ENCODE data around the gene ESRRA.

The ESRRA gene

DNA sequence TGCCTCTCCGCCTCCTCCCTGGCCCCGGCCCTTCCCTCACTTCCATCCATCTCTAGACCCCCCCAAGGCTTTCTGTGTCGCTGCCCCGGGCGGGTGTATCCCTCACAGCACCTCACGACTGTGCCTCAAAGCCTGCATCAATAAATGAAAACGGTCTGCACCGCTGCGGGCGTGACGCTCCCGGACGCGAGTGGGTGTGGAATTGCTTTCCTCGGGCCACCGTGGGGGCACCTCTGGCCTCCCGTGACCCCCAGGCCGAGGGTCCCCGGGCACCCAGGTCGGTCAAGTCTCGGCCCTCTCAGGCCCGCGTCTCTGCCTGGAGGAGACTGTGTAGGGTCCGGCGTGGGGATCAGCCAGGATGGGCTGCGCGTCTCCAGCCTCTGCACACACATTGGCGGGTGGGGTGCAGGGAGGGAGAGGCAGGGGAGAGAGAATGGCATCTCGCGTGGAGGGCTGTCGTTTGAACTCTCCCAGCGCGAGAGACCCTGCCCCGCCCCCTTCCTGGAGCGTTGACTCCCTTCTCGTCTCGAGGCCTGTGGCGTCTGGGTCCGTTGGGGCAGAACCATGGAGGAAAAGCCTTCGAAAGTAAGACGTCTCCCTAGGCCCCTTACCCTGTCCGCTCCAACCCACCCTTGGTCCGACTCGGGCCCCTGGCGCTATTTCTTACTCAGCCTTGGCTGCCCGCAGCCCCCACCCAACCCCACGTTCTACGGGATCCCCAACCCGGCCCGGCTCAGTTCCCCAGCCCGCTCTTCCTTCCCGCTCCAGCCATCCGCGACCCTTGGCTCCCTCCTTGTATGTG is 5.3 kb upstream of the ESRRA start, which contains the start of gene CATSPERZ:
Gene CATSPERZ, plus strand, starts transcription at position 512 of the 802 bp plus-strand sequence. Its CDS starts 53 bp downstream, at position 565.
- H3K27me3 ChIP-seq (ENCODE audit: insufficient read depth, low read depth), result peaks cover 14% of the 10 kb centered on the region
- TF ChIP-seq CTCF (conservative IDR thresholded peaks at IDR 0.05; ENCODE audit: low read depth, low read length), result no peak
- H4K20me1 ChIP-seq (ENCODE audit: insufficient read depth), result no peaks in the 10 kb centered on the region
- H3K36me3 ChIP-seq (ENCODE audit: insufficient read depth), result no peaks in the 10 kb centered on the region
- H3K4me1 ChIP-seq (ENCODE audit: low read depth, poor library complexity, severe bottlenecking), result peaks cover 24% of the 10 kb centered on the region
- H3K27ac ChIP-seq, result no peak within 1 kb of the TSS
- no peaks in the 10 kb centered on the region for H3K79me2 ChIP-seq (ENCODE audit: insufficient read depth, low read depth)
- peak within 1 kb of the TSS; percentile 3; the same call in 1 of the 2 replicates for H2AFZ ChIP-seq (ENCODE audit: low read depth)
- no peak within 1 kb of the TSS for H3K4me3 ChIP-seq (IDR thresholded peaks at IDR 0.05; ENCODE audit: insufficient read depth, low read depth, low read length)
- H3K9ac ChIP-seq, result no peak within 1 kb of the TSS
- H3K4me2 ChIP-seq, result peak within 1 kb of the TSS; percentile 42; the same call in 1 of the 2 replicates

DNA sequence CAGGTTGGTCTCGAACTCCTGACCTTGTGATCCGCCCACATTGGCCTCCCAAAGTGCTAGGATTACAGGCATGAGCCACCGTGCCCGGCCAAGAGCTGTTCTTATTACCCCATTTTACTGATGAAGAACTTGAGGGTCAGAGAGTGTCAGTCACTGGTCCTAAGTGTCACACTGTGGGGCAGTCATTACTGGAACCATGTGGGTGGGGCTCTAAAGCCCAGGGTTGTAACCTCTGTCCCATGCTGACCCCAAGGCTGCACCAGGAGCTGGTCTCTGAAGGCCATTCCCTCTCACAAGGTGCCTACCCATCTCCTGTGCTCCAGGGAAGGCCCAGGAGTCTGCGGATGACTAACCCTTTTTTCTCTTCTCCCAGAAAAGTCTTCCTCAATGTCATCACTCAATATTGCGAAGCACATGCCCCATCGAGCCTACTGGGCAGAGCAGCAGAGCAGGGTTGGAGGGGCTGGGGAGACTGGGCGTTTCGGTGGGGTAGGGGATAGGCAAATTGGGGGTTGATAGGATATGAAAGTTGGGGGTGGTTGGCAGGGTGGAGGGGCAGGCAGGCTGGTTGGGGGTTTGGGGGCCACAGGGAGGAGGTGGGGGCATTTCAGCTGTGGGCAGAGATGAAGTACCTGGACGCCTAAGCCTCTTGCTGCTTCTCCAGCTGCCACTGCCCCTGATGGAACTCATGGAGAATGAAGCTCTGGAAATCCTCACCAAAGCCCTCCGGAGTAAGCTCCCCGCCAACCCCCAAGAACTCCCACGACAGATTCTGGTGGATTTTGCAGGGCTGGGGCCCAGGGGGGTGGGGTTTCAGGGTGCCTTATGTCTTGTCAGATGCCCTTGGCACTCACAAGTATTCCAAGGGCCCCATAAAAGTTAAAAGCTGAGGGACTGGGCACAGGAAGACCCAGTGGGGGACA is 2.0 kb upstream of the ESRRA start:
- Histone ChIP-seq H3K4me2 (peak overlapping the region; percentile 77), H3K27ac (peak overlapping the region; percentile 100), H3K79me2 (ENCODE audit: insufficient read depth, low read depth) (peaks cover 21% of the 10 kb centered on the region), H3K36me3 (ENCODE audit: insufficient read depth) (no peaks in the 10 kb centered on the region), H3K9ac (peak overlapping the region; percentile 98; the same call in 1 of the 2 replicates), H2AFZ (ENCODE audit: low read depth) (no peak overlapping the region), H4K20me1 (ENCODE audit: insufficient read depth) (no peaks in the 10 kb centered on the region), H3K27me3 (ENCODE audit: insufficient read depth, low read depth) (peaks cover 14% of the 10 kb centered on the region), H3K4me1 (ENCODE audit: low read depth, poor library complexity, severe bottlenecking) (peaks cover 38% of the 10 kb centered on the region), H3K4me3 (IDR thresholded peaks at IDR 0.05; ENCODE audit: insufficient read depth, low read depth, low read length) (no peak overlapping the region)
- TF ChIP-seq CTCF (conservative IDR thresholded peaks at IDR 0.05; ENCODE audit: low read depth, low read length), result no peak

- Histone ChIP-seq H3K27ac (peak overlapping the region; percentile 100), H2AFZ (ENCODE audit: low read depth) (peak overlapping the region; percentile 77; the same call in 1 of the 2 replicates), H3K4me2 (peak overlapping the region; percentile 77), H3K79me2 (ENCODE audit: insufficient read depth, low read depth) (peaks cover 24% of the 10 kb centered on the region), H3K4me1 (ENCODE audit: low read depth, poor library complexity, severe bottlenecking) (peaks cover 41% of the 10 kb centered on the region), H3K36me3 (ENCODE audit: insufficient read depth) (no peaks in the 10 kb centered on the region), H4K20me1 (ENCODE audit: insufficient read depth) (no peaks in the 10 kb centered on the region), H3K4me3 (IDR thresholded peaks at IDR 0.05; ENCODE audit: insufficient read depth, low read depth, low read length) (no peak overlapping the region), H3K27me3 (ENCODE audit: insufficient read depth, low read depth) (peaks cover 14% of the 10 kb centered on the region), H3K9ac (peak overlapping the region; percentile 98; the same call in 1 of the 2 replicates)
- TF ChIP-seq CTCF (conservative IDR thresholded peaks at IDR 0.05; ENCODE audit: low read depth, low read length), result no peak
These were observed 1.4 kb upstream of the ESRRA start for GRCh38 chr11:64304032-64304315.

DNA sequence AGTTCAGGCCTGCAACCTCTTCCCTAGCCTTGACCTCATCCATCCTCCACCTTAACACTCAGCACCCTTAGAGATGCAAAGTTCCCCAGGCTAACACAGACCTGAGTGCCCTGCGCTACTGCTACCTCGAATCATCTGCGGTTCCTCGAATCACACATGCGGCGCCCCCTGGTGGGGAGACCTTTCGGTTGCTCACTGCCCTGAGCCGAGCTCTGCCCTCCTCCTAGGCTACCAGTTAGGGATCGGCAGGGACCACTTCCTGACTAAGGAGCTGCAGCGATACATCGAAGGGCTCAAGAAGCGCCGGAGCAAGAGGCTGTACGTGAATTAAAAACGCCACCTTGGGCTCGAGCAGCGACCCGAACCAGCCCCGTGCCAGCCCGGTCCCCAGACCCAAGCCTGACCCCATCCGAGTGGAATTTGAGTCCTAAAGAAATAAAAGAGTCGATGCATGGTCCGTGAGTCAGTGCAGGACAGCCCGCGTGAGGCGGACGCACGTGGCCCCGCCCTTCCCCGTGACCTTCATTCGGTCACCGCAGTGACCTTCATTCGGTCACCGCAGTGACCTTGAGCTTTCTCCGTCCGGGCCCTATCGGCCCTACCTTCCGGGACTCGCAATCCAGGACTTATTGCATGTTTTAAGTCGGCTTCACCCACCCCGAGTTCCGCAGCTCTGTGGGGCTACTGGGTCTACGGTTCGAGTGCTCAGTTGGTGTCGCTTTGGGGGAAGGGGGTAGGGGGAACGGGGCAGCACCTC is 830 bp upstream of the ESRRA start:
- peak; percentile 94 for TF ChIP-seq CTCF (conservative IDR thresholded peaks at IDR 0.05; ENCODE audit: low read depth, low read length)
- no peak overlapping the region for H3K4me3 ChIP-seq (IDR thresholded peaks at IDR 0.05; ENCODE audit: insufficient read depth, low read depth, low read length)
- H3K27ac ChIP-seq, result peak overlapping the region; percentile 100
- peak overlapping the region; percentile 98 for H3K9ac ChIP-seq
- H3K79me2 ChIP-seq (ENCODE audit: insufficient read depth, low read depth), result peaks cover 26% of the 10 kb centered on the region
- H3K4me1 ChIP-seq (ENCODE audit: low read depth, poor library complexity, severe bottlenecking), result peaks cover 46% of the 10 kb centered on the region
- H3K36me3 ChIP-seq (ENCODE audit: insufficient read depth), result no peaks in the 10 kb centered on the region
- no peaks in the 10 kb centered on the region for H4K20me1 ChIP-seq (ENCODE audit: insufficient read depth)
- peaks cover 12% of the 10 kb centered on the region for H3K27me3 ChIP-seq (ENCODE audit: insufficient read depth, low read depth)
- peak overlapping the region; percentile 77 for H3K4me2 ChIP-seq
- peak overlapping the region; percentile 77 for H2AFZ ChIP-seq (ENCODE audit: low read depth)
